ENCODE results near the gene PHC3.

The PHC3 gene

GRCh38 chr3:170108955-170109354 is 72.6 kb downstream of the PHC3 start:
- no peak overlapping the region for H3K4me3 ChIP-seq (ENCODE audit: low read depth, low read length)
- no peak for DNase-seq (ENCODE audit: low read depth, low spot score)
- no peak for TF ChIP-seq CTCF (IDR thresholded peaks at IDR 0.05; ENCODE audit: insufficient read depth, low read length, missing control alignments)
- CTCF ChIA-PET = interaction anchor here (1.2 to 1.6 kb wide), 2 partner anchors 8 to 10 kb away, joined by 3 to 5 read pairs; no protein-coding TSS in a partner anchor
- POLR2A ChIA-PET = no interaction called here

GRCh38 chr3:170107941-170108340 is 73.6 kb downstream of the PHC3 start:
- POLR2A ChIA-PET = no interaction called here
- TF ChIP-seq CTCF (IDR thresholded peaks at IDR 0.05; ENCODE audit: insufficient read depth, low read length, missing control alignments) = no peak
- DNase-seq (ENCODE audit: low read depth, low spot score) = peak; percentile 3
- H3K4me3 ChIP-seq (ENCODE audit: low read depth, low read length) = no peak overlapping the region
- CTCF ChIA-PET = interaction anchor here (1.2 to 1.6 kb wide), 2 partner anchors 9 kb away, joined by 3 to 5 read pairs; no protein-coding TSS in a partner anchor

- no peak for TF ChIP-seq CTCF (IDR thresholded peaks at IDR 0.05; ENCODE audit: insufficient read depth, low read length, missing control alignments)
- no peak overlapping the region for H3K4me3 ChIP-seq (ENCODE audit: low read depth, low read length)
- ChIA-PET POLR2A (no interaction called here), CTCF (interaction anchor here (1.9 kb wide), 1 partner anchor 22 kb away, joined by 4 read pairs; no protein-coding TSS in a partner anchor)
- DNase-seq (ENCODE audit: low read depth, low spot score) = no peak
Observed at GRCh38 chr3:170102431-170102830, 79.1 kb downstream of the PHC3 start.

GRCh38 chr3:170100944-170101343 is 80.6 kb downstream of the PHC3 start:
- no peak for DNase-seq (ENCODE audit: low read depth, low spot score)
- H3K4me3 ChIP-seq (ENCODE audit: low read depth, low read length) = no peak overlapping the region
- ChIA-PET POLR2A (interaction anchor here (0.6 kb wide), 1 partner anchor 265 kb away, joined by 3 read pairs; no protein-coding TSS in a partner anchor), CTCF (interaction anchor here (1.2 to 1.9 kb wide), 2 partner anchors 20 to 22 kb away, joined by 3 to 4 read pairs; no protein-coding TSS in a partner anchor)
- TF ChIP-seq CTCF (IDR thresholded peaks at IDR 0.05; ENCODE audit: insufficient read depth, low read length, missing control alignments) = no peak

GRCh38 chr3:170098753-170099152 is 82.8 kb downstream of the PHC3 start:
- TF ChIP-seq CTCF (IDR thresholded peaks at IDR 0.05; ENCODE audit: insufficient read depth, low read length, missing control alignments) = no peak
- POLR2A ChIA-PET = no interaction called here
- H3K4me3 ChIP-seq (ENCODE audit: low read depth, low read length) = no peak overlapping the region
- no peak for DNase-seq (ENCODE audit: low read depth, low spot score)
- CTCF ChIA-PET = interaction anchor here (1.2 to 2.6 kb wide), 4 partner anchors 10 to 236 kb away, joined by 3 to 10 read pairs (median 6); no protein-coding TSS in a partner anchor

- CTCF ChIA-PET = no interaction called here
Observed at GRCh38 chr3:170096342-170096741, 85.2 kb downstream of the PHC3 start.

More at GRCh38 chr3:170096342-170096741, 85.2 kb downstream of the PHC3 start:
- TF ChIP-seq CTCF (IDR thresholded peaks at IDR 0.05; ENCODE audit: insufficient read depth, low read length, missing control alignments) = no peak
- DNase-seq (ENCODE audit: low read depth, low spot score) = no peak
- H3K4me3 ChIP-seq (ENCODE audit: low read depth, low read length) = no peak overlapping the region
- POLR2A ChIA-PET = no interaction called here

Data from AG04449 (cell line).